ENCODE data around the gene AP2A1. TPM values are rescaled to one million over a fixed set of nuclear protein-coding genes. Genes with fewer than 3 reads are reported as not detected.

Gene AP2A1
- total and polyA plus RNA-seq, 9 of the 15 experiments (the other 6 are each of a cell fraction or from before 2014, with no cell fraction given): 0.55 to 150 (median 31.9) TPM

DNA sequence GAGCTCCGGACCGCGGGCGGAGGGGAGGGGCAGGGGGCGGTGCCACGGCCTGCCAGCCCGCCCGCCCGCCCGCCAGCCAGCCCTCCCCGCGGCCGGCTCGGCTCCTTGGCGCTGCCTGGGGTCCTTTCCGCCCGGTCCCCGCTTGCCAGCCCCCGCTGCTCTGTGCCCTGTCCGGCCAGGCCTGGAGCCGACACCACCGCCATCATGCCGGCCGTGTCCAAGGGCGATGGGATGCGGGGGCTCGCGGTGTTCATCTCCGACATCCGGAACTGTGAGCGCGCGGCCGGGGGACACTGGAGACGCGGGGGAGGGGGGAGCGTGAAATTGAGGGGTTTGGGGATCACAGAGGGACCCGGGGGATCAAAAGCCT is at the start of gene AP2A1 (continued):
- TF ChIP-seq WHSC1 (IDR thresholded peaks at IDR 0.05; ENCODE audit: low read length) (no peak), ZNF316 (IDR thresholded peaks at IDR 0.05) (no peak), SMC3 (conservative IDR thresholded peaks at IDR 0.05; ENCODE audit: insufficient read depth, low read depth, low read length) (no peak), BRCA1 (IDR thresholded peaks at IDR 0.05) (no peak), BRCA1 (CRISPR knock-in tag; IDR thresholded peaks at IDR 0.05) (no peak), STAT5B (CRISPR knock-in tag; IDR thresholded peaks at IDR 0.05) (no peak), ZNF57 (CRISPR knock-in tag; IDR thresholded peaks at IDR 0.05) (no peak), XRCC5 (IDR thresholded peaks at IDR 0.05; ENCODE audit: low read depth, low read length) (no peak), SAP30 (IDR thresholded peaks at IDR 0.05; ENCODE audit: borderline replicate concordance, insufficient read depth, low read depth, low read length, poor library complexity, severe bottlenecking) (no peak), NR3C1 (CRISPR knock-in tag; IDR thresholded peaks at IDR 0.05) (no peak), MIER1 (IDR thresholded peaks at IDR 0.05; ENCODE audit: low read depth) (no peak), TAF7 (tag; IDR thresholded peaks at IDR 0.05) (no peak), ZNF830 (CRISPR knock-in tag; IDR thresholded peaks at IDR 0.05) (no peak), MYNN (IDR thresholded peaks at IDR 0.05) (no peak), MYNN (CRISPR knock-in tag; IDR thresholded peaks at IDR 0.05) (no peak), ELF2 (CRISPR knock-in tag; IDR thresholded peaks at IDR 0.05) (no peak), TAL1 (IDR thresholded peaks at IDR 0.05) (no peak)
